Breast epithelium (tissue), 4 donors: ENCODE measurements around the gene CRELD2. TPM values are rescaled to one million over a fixed set of nuclear protein-coding genes. Genes with fewer than 3 reads are reported as not detected.

ENCODE experiments used
- DNase-seq, 2 donors: peaks; one replicate each; pipeline ENCODE4 v3.0.0-alpha.2; 2019; ENCODE audit warnings: low spot score in 2 of 2
- H3K27ac ChIP-seq, 2 donors: fragments of 200-600 bp; sonication (generic) in 1 of 2; one replicate each; pipeline ENCODE4 v1.5.1; 2016 to 2019; ENCODE audit warnings: mild to moderate bottlenecking in 1 of 2
- H3K27me3 ChIP-seq, 2 donors: fragments of 200-600 bp; sonication (generic) in 1 of 2; one replicate each; pipeline versions ENCODE4 v1.5.1 to v1.6.0; 2017 to 2019; ENCODE audit warnings: control low read depth in 1 of 2, mild to moderate bottlenecking in 1 of 2
- H3K36me3 ChIP-seq: fragments of 200-600 bp; one replicate; pipeline ENCODE4 v1.5.1; 2019
- H3K4me1 ChIP-seq, 2 donors: fragments of 200-600 bp; sonication (generic); one replicate each; pipeline ENCODE4 v1.5.1; 2016 to 2019; ENCODE audit warnings: control low read depth in 1 of 2
- H3K4me3 ChIP-seq, 3 donors: fragments of 200-600 bp; sonication (generic); 1 replicate in 2 of 3; 2 replicates in 1 of 3; pipeline ENCODE4 v1.5.1; 2016 to 2019; ENCODE audit warnings: mild to moderate bottlenecking in 3 of 3, moderate library complexity in 2 of 3
- H3K9me3 ChIP-seq, 2 donors: fragments of 200-600 bp; sonication (generic) in 1 of 2; one replicate each; pipeline ENCODE4 v1.5.1; 2016 to 2019; ENCODE audit warnings: control low read depth in 1 of 2
- POLR2A ChIP-seq: fragments of 450-650 bp; IDR thresholded peaks from one replicate; pipeline ENCODE4 v1.6.1; 2016; ENCODE audit warnings: antibody characterized with exemption, mild to moderate bottlenecking, moderate library complexity
- POLR2AphosphoS5 ChIP-seq, 3 donors: sonication (generic); formaldehyde crosslinking; IDR thresholded peaks; one replicate each; pipeline ENCODE4 v1.6.1; 2017; ENCODE audit warnings: antibody characterized with exemption in 3 of 3
- intact Hi-C: fragments of 100-400 bp; cut with DNase I; formaldehyde crosslinking; loops from one replicate; pipeline ENCODE4 v1.15.1; 2023; ENCODE audit warnings: low total_unique reads
- total RNA-seq, 3 donors: library from RNA; depleted of rRNA; stranded (reverse); fragments of >200 nt; gene quantifications; one replicate each; pipeline ENCODE4 v1.1.0, GENCODE V29; 2016
- TF ChIP-seq, protein P1 (sequence below), 3 donors: fragments of 450-650 bp; IDR thresholded peaks; one replicate each; pipeline ENCODE4 v1.5.1; 2016 to 2017; ENCODE audit warnings: antibody characterized with exemption in 3 of 3, mild to moderate bottlenecking in 3 of 3, moderate library complexity in 3 of 3

The CRELD2 gene
- total RNA-seq, 3 donors from 2014 or later = 20.6 to 59.3 (median 39.5) TPM

GRCh38 chr22:49929994-49930575 is 11.7 kb downstream of the CRELD2 start:
- no peak for DNase-seq
- Histone ChIP-seq H3K9me3 (no peaks in the 10 kb centered on the region), H3K4me1 (peaks cover 17 to 35% of the 10 kb centered on the region in 2 donors), H3K27ac (no peak overlapping the region), H3K4me3 (peak overlapping the region in 2 of 3 donors; percentile 3 to 57), H3K27me3 (peaks cover 0 to 8% of the 10 kb centered on the region in 2 donors), H3K36me3 (no peaks in the 10 kb centered on the region)
- intact Hi-C loops = loop anchor here (5.0 kb wide), 1 partner anchor 102 kb away; no protein-coding TSS in a partner anchor
- TF ChIP-seq POLR2A (no peak), POLR2AphosphoS5 (IDR thresholded peaks at IDR 0.05) (no peak)
- TF ChIP-seq, protein P1, sequence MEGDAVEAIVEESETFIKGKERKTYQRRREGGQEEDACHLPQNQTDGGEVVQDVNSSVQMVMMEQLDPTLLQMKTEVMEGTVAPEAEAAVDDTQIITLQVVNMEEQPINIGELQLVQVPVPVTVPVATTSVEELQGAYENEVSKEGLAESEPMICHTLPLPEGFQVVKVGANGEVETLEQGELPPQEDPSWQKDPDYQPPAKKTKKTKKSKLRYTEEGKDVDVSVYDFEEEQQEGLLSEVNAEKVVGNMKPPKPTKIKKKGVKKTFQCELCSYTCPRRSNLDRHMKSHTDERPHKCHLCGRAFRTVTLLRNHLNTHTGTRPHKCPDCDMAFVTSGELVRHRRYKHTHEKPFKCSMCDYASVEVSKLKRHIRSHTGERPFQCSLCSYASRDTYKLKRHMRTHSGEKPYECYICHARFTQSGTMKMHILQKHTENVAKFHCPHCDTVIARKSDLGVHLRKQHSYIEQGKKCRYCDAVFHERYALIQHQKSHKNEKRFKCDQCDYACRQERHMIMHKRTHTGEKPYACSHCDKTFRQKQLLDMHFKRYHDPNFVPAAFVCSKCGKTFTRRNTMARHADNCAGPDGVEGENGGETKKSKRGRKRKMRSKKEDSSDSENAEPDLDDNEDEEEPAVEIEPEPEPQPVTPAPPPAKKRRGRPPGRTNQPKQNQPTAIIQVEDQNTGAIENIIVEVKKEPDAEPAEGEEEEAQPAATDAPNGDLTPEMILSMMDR (IDR thresholded peaks at IDR 0.05) = no peak

- peak; percentile 81 to 93 for DNase-seq
- no peaks in the 10 kb centered on the region for H3K36me3 ChIP-seq
- H3K4me3 ChIP-seq = peak overlapping the region in 1 of 3 donors; percentile 19
- H3K27me3 ChIP-seq = peaks cover 0 to 8% of the 10 kb centered on the region in 2 donors
- intact Hi-C loops = no loop called here
- TF ChIP-seq, protein P1 (IDR thresholded peaks at IDR 0.05) = peak; percentile 57 to 82 (median 72)
- TF ChIP-seq POLR2A (no peak), POLR2AphosphoS5 (IDR thresholded peaks at IDR 0.05) (peak; percentile 27 to 89 (median 81))
- no peaks in the 10 kb centered on the region for H3K9me3 ChIP-seq
- peak overlapping the region; percentile 59 to 94 for H3K27ac ChIP-seq
- H3K4me1 ChIP-seq = peaks cover 17 to 35% of the 10 kb centered on the region in 2 donors
Observed at GRCh38 chr22:49930596-49931412, 12.4 kb downstream of the CRELD2 start.

GRCh38 chr22:49933236-49934159 is 15.1 kb downstream of the CRELD2 start:
- TF ChIP-seq, protein P1 (IDR thresholded peaks at IDR 0.05) = no peak
- TF ChIP-seq POLR2AphosphoS5 (IDR thresholded peaks at IDR 0.05) (peak in 2 of 3 donors; percentile 54 to 73), POLR2A (no peak)
- H3K27ac ChIP-seq = peak overlapping the region; percentile 94 to 99
- DNase-seq = peak in 1 of 2 donors; percentile 65
- H3K36me3 ChIP-seq = no peaks in the 10 kb centered on the region
- H3K9me3 ChIP-seq = no peaks in the 10 kb centered on the region
- intact Hi-C loops = no loop called here
- H3K4me3 ChIP-seq = peak overlapping the region in 2 of 3 donors; percentile 49 to 64
- H3K27me3 ChIP-seq = peaks cover 0 to 8% of the 10 kb centered on the region in 2 donors
- peaks cover 17 to 48% of the 10 kb centered on the region in 2 donors for H3K4me1 ChIP-seq

DNA sequence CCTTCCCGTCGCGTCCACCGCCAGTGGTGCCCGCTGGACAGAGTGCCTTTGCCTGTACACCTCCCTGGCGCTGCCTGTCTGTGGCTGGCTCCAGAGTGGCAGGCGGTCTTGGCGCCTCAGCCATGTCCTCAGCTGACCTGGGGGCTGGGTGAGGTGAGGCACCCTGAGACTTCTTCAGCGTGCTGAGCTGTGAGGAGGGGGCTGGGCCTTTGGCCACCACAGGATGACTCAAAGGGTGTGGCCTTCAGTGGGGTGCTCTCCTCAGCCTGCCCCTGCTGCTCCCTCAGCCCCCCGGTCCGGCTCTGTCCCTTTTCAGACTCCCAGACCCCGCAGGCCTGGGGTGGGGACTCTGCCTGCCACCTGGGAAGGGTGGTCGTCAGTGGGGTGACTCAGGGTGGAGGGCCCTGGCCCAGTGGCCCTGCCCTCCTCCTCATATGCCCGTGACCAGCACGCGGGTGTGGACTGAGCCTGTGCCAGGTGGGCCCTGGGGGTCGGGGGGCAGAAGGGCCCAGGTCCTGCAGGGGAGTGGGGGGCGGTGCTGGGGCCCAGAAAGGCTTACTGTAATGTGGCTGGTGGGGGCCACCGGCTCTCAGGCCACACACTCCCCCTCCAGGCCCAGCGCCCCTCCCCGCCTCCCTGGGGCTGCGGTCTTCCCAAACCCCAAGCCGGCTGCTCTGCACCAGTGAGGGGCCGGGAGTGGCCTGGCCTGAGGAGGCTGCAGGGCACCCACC is 15.9 kb downstream of the CRELD2 start:
- H3K27ac ChIP-seq = peak overlapping the region; percentile 94 to 99
- peak overlapping the region; percentile 49 to 64 (median 52) for H3K4me3 ChIP-seq
- peak; percentile 76 to 78 for DNase-seq
- H3K9me3 ChIP-seq = no peaks in the 10 kb centered on the region
- peaks cover 17 to 48% of the 10 kb centered on the region in 2 donors for H3K4me1 ChIP-seq
- no peaks in the 10 kb centered on the region for H3K27me3 ChIP-seq
- peak; percentile 35 to 76 (median 46) for TF ChIP-seq POLR2AphosphoS5 (IDR thresholded peaks at IDR 0.05)
- TF ChIP-seq, protein P1 (IDR thresholded peaks at IDR 0.05) = no peak
- no peaks in the 10 kb centered on the region for H3K36me3 ChIP-seq
- intact Hi-C loops = no loop called here
